Measurements from ENCODE around the gene CDK19.

DNA sequence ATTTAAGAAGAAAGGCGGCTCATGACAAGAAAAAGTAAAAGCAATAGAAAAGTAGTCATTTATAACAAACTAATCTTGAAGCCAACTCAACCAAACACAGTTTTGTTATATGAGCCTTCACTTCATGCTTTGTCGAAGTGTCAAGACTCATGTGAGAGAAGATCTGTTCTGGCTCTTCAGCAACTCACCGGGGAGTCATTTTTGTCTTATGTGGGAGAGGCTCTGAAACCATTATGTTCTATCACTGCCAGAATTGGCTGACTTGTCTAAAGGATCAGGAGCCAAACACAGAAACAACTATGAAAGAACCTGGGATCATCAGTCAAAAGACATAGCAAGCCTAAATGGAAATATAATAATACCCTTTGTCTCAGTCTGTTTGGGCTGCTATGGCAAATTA lies 105.2 kb downstream of the CDK19 start:
- TF ChIP-seq SOX15 (CRISPR knock-in tag; IDR thresholded peaks at IDR 0.05) (no peak), HMGXB4 (CRISPR knock-in tag; IDR thresholded peaks at IDR 0.05) (no peak), CTCF (IDR thresholded peaks at IDR 0.05) (no peak), SMAD3 (CRISPR knock-in tag; IDR thresholded peaks at IDR 0.05; ENCODE audit: borderline replicate concordance) (no peak), CREM (CRISPR knock-in tag; IDR thresholded peaks at IDR 0.05) (no peak), KAT7 (CRISPR knock-in tag; IDR thresholded peaks at IDR 0.05; ENCODE audit: borderline replicate concordance) (no peak)
- TF ChIP-seq, protein P1, sequence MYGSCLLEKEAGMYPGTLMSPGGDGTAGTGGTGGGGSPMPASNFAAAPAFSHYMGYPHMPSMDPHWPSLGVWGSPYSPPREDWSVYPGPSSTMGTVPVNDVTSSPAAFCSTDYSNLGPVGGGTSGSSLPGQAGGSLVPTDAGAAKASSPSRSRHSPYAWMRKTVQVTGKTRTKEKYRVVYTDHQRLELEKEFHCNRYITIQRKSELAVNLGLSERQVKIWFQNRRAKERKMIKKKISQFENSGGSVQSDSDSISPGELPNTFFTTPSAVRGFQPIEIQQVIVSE (CRISPR knock-in tag; IDR thresholded peaks at IDR 0.05; ENCODE audit: borderline replicate concordance) = no peak
- TF ChIP-seq, protein P2, sequence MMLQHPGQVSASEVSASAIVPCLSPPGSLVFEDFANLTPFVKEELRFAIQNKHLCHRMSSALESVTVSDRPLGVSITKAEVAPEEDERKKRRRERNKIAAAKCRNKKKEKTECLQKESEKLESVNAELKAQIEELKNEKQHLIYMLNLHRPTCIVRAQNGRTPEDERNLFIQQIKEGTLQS (CRISPR knock-in tag; conservative IDR thresholded peaks at IDR 0.05) = no peak
- TF ChIP-seq, protein P3, sequence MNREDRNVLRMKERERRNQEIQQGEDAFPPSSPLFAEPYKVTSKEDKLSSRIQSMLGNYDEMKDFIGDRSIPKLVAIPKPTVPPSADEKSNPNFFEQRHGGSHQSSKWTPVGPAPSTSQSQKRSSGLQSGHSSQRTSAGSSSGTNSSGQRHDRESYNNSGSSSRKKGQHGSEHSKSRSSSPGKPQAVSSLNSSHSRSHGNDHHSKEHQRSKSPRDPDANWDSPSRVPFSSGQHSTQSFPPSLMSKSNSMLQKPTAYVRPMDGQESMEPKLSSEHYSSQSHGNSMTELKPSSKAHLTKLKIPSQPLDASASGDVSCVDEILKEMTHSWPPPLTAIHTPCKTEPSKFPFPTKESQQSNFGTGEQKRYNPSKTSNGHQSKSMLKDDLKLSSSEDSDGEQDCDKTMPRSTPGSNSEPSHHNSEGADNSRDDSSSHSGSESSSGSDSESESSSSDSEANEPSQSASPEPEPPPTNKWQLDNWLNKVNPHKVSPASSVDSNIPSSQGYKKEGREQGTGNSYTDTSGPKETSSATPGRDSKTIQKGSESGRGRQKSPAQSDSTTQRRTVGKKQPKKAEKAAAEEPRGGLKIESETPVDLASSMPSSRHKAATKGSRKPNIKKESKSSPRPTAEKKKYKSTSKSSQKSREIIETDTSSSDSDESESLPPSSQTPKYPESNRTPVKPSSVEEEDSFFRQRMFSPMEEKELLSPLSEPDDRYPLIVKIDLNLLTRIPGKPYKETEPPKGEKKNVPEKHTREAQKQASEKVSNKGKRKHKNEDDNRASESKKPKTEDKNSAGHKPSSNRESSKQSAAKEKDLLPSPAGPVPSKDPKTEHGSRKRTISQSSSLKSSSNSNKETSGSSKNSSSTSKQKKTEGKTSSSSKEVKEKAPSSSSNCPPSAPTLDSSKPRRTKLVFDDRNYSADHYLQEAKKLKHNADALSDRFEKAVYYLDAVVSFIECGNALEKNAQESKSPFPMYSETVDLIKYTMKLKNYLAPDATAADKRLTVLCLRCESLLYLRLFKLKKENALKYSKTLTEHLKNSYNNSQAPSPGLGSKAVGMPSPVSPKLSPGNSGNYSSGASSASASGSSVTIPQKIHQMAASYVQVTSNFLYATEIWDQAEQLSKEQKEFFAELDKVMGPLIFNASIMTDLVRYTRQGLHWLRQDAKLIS (CRISPR knock-in tag; IDR thresholded peaks at IDR 0.05; ENCODE audit: borderline replicate concordance) = no peak

All from WTC11 (cell line).